Stimulated activated naive B cell treated with anti-CD40 and anti-IgM and Interleukin-4, amounts not matched to agents 10 μg/mL and 1 μg/mL and 100 μg/mL, for 72 hours (primary cell): ENCODE measurements around the gene PHKA1.
"Not testable (repeated sequence)": the region's sequence is repeated elsewhere in the genome, so short reads cannot be mapped to it uniquely, and the experiment has no call there.

Experiments used
- ATAC-seq, 2 donors: fragments of 150-1000 bp; cut with Tn5 transposase; replicated peaks; 2 replicates each; pipeline ENCODE4 v1.10.0; 2021; ENCODE audit warnings: moderate library complexity in 1 of 2
- DNase-seq: peaks from one replicate; pipeline ENCODE4 v3.0.0; 2021
- H3K27ac Mint-ChIP-seq: one replicate; pipeline ENCODE4 v1.8.0; 2022; ENCODE audit warnings: mild to moderate bottlenecking, mixed read lengths
- H3K27me3 Mint-ChIP-seq, 2 donors: one replicate each; pipeline ENCODE4 v1.8.0; 2022; ENCODE audit warnings: mixed read lengths in 2 of 2
- H3K36me3 Mint-ChIP-seq, 2 donors: one replicate each; pipeline ENCODE4 v1.8.0; 2022; ENCODE audit warnings: mixed read lengths in 2 of 2, mild to moderate bottlenecking in 1 of 2
- H3K4me1 Mint-ChIP-seq, 2 donors: one replicate each; pipeline ENCODE4 v1.8.0; 2022; ENCODE audit warnings: mixed read lengths in 2 of 2, mild to moderate bottlenecking in 1 of 2
- H3K4me3 Mint-ChIP-seq, 2 donors: one replicate each; pipeline ENCODE4 v1.8.0; 2022; ENCODE audit warnings: mild to moderate bottlenecking in 2 of 2, mixed read lengths in 2 of 2, moderate library complexity in 1 of 2
- H3K9me3 Mint-ChIP-seq, 2 donors: one replicate each; pipeline ENCODE4 v1.8.0; 2022; ENCODE audit warnings: mixed read lengths in 2 of 2, mild to moderate bottlenecking in 1 of 2

Gene PHKA1

DNA sequence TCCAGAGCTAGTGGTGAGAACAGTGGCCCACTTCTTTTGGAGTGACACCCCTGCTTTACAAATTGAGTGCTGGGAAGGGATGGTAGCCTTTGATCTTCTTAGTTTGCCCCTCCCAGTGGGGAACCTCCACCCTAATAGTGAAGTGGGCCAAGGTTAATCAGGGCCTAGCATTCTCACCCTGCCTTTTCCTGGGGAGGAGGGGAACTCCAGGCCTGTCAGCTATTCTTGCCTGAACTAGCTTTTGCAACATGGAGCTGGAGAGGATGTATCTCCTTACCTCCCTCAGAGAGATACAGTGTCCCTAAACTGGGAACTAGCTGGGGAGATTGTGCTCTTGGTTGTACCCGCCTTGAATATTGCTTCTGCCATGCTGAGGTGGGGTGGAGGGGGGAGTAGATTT is 20.6 kb downstream of the PHKA1 start:
- Mint-ChIP-seq H3K36me3 (no peaks in the 10 kb centered on the region), H3K4me1 (no peaks in the 10 kb centered on the region), H3K27ac (no peak overlapping the region), H3K9me3 (no peaks in the 10 kb centered on the region), H3K4me3 (no peak overlapping the region), H3K27me3 (peaks cover 0 to 10% of the 10 kb centered on the region in 2 donors)
- DNase-seq, result no peak
- no peak for ATAC-seq

DNA sequence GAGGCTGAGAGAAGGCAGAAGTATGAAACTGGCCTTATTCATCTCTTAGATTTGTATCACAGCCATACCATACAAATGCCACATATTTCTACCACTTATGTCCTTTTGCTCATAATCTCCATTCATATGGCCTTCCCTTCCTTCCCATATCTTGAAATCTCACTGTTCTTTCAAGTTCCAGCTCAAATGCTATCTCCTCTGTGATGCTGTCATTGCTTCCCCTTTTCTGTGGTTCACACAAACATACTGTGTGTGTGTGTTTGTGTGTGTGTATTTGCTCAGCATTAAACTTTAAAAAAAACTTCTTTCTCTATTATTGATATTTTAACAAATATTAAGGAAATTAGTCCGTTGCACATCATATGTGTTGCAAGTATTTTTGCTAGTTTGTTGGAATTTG is 26.7 kb downstream of the PHKA1 start:
- DNase-seq, result no peak
- Mint-ChIP-seq H3K36me3 (no peaks in the 10 kb centered on the region), H3K27me3 (peaks cover 0 to 3% of the 10 kb centered on the region in 2 donors), H3K4me1 (no peaks in the 10 kb centered on the region), H3K4me3 (no peak overlapping the region), H3K9me3 (peaks cover 0 to 1% of the 10 kb centered on the region in 2 donors), H3K27ac (no peak overlapping the region)
- ATAC-seq, result no peak

DNA sequence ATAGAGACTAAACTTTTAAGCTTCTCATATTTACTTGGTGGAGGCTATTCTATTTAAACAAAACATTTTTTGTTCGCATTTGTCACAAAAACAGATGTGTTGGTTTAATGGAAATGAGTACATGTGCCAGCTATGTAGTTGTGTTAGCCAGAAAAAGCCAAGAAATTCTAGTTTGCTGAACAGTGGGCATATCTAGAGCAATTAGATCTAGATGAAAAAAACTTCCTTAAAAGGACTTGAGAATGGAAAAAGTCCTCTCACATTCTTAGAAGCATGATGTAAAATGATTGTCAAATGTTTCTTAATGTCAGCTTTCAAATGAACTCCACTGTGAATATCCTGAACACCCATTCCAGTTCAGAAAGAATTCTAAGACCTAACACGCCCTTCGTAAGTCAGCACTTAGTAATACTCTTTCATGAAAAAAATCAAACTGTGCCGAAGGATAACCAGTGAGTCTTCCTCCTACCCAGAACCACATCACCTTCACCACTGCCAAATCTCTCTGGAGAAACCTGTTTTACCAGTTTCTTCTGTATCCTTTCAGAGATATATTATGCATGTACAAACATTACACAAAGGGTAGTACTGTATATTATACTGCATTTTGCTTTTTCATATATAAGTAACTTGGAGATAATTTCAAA is 28.2 kb downstream of the PHKA1 start:
- Mint-ChIP-seq H3K27ac (no peak overlapping the region), H3K4me1 (no peaks in the 10 kb centered on the region), H3K36me3 (no peaks in the 10 kb centered on the region), H3K9me3 (peaks cover 0 to 1% of the 10 kb centered on the region in 2 donors), H3K27me3 (peaks cover 0 to 3% of the 10 kb centered on the region in 2 donors), H3K4me3 (no peak overlapping the region)
- no peak for ATAC-seq
- DNase-seq, result no peak

DNA sequence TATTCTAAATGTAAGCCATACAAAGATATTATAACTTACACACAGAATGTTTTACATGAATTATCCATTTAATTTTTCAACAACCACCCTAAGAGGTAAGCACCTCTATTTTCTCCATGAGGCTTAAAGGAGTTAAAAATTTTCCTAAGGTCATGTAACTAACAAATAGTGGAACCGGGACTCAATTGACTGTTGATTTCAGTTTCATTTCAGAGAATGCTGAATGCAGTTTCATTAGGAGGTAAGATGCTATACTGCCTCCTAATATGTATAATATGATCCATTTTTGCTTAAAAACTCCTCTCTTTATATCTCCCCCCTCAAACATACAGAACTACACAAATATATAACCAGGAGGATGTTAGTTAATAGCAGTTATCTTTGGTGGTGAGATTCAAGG is 29.1 kb downstream of the PHKA1 start:
- no peaks in the 10 kb centered on the region for H3K4me1 Mint-ChIP-seq
- peaks cover 0 to 1% of the 10 kb centered on the region in 2 donors for H3K9me3 Mint-ChIP-seq
- H3K4me3 Mint-ChIP-seq, result no peak overlapping the region
- DNase-seq (no peak), ATAC-seq (no peak)
- H3K27ac Mint-ChIP-seq, result no peak overlapping the region
- no peaks in the 10 kb centered on the region for H3K36me3 Mint-ChIP-seq
- peaks cover 0 to 3% of the 10 kb centered on the region in 2 donors for H3K27me3 Mint-ChIP-seq

DNA sequence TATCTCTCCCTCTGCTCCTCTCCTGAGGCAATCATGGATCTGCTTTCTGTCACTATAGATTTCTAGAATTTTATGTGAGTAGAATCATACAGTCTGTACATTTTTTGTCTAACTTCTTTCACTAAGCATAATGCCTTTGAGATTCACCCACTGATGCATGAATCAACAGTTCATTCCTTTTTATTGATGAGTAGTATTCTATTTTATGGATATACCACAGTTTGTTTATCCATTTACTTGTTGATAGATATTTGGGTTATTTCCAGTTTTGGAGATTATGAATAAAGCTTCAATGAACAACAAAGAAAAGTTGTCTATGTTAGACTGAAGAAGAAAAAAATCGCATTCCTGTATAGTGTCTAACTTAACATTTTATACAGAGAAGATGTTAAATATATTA is 30.5 kb downstream of the PHKA1 start:
- Mint-ChIP-seq H3K9me3 (peaks cover 1 to 3% of the 10 kb centered on the region in 2 donors), H3K36me3 (peaks cover 0 to 3% of the 10 kb centered on the region in 2 donors), H3K27me3 (peaks cover 0 to 3% of the 10 kb centered on the region in 2 donors), H3K27ac (no peak overlapping the region), H3K4me3 (no peak overlapping the region), H3K4me1 (no peaks in the 10 kb centered on the region)
- ATAC-seq (no peak), DNase-seq (no peak)

DNA sequence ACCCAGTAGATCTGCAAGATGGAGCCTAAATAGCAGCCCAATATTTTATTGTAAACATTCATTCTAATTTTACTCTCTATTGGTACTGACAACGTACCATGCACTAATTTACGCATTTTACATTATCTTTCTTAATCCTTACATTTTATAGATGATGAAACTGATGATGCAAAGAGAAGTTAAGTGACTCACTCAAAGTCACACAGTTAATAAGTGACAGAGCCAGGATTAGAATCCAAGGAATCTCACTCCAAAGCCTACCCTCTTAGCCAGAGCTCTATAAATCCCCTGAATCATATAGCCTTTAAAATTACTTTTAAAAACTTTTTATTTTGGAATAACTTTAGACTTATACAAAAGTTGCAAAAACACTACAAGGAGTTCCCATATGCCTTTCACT is 37.6 kb downstream of the PHKA1 start:
- Mint-ChIP-seq H3K4me3 (no peak overlapping the region), H3K36me3 (peaks cover 0 to 3% of the 10 kb centered on the region in 2 donors), H3K9me3 (peaks cover 0 to 3% of the 10 kb centered on the region in 2 donors), H3K27ac (no peak overlapping the region), H3K27me3 (no peaks in the 10 kb centered on the region), H3K4me1 (no peaks in the 10 kb centered on the region)
- no peak for ATAC-seq
- DNase-seq, result no peak

DNA sequence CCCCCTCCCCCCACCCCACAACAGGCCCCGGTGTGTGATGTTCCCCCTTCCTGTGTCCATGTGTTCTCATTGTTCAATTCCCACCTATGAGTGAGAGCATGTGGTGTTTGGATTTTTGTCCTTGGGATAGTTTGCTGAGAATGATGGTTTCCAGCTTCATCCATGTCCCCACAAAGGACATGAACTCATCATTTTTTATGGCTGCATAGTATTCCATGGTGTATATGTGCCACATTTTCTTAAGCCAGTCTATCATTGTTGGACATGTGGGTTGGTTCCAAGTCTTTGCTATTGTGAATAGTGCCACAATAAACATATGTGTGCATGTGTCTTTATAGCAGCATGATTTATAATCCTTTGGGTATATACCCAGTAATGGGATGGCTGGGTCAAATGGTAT is 40.2 kb downstream of the PHKA1 start:
- not testable (repeated sequence) for H3K27me3 Mint-ChIP-seq, H3K4me3 Mint-ChIP-seq, H3K27ac Mint-ChIP-seq, DNase-seq, H3K9me3 Mint-ChIP-seq, H3K4me1 Mint-ChIP-seq, H3K36me3 Mint-ChIP-seq, ATAC-seq

DNA sequence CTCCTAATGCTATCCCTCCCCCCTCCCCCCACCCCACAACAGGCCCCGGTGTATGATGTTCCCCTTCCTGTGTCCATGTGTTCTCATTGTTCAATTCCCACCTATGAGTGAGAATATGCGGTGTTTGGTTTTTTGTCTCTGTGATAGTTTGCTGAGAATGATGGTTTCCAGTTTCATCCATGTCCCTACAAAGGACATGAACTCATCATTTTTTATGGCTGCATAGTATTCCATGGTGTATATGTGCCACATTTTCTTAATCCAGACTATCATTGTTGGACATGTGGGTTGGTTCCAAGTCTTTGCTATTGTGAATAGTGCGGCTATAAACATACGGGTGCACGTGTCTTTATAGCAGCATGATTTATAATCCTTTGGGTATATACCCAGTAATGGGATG is 44.6 kb downstream of the PHKA1 start:
- H3K27ac Mint-ChIP-seq, H3K27me3 Mint-ChIP-seq, DNase-seq, H3K4me1 Mint-ChIP-seq, H3K9me3 Mint-ChIP-seq, ATAC-seq, H3K4me3 Mint-ChIP-seq, H3K36me3 Mint-ChIP-seq: not testable (repeated sequence)

DNA sequence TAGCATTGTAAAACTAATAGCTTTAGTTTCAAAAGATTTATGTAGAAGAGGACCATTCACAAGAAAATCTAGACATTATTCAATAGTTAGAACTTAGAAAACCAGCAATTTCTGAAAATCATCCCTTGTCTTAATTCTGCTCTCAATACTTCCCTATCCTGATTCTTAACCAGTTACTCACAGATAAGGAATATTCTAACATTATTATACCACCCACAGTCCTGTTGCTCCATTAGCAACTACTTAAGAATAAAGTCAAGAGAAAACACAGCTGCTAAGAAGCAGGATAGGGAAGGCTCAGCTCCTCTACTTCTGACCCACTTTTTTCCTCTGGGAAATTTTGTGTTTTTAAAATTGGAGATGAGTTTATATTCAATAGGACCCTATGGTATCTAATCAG is 47.7 kb downstream of the PHKA1 start:
- Mint-ChIP-seq H3K36me3 (no peaks in the 10 kb centered on the region), H3K9me3 (peaks cover 2 to 4% of the 10 kb centered on the region in 2 donors), H3K27ac (no peak overlapping the region), H3K27me3 (no peaks in the 10 kb centered on the region), H3K4me3 (no peak overlapping the region), H3K4me1 (no peaks in the 10 kb centered on the region)
- ATAC-seq, result no peak
- DNase-seq, result no peak

DNA sequence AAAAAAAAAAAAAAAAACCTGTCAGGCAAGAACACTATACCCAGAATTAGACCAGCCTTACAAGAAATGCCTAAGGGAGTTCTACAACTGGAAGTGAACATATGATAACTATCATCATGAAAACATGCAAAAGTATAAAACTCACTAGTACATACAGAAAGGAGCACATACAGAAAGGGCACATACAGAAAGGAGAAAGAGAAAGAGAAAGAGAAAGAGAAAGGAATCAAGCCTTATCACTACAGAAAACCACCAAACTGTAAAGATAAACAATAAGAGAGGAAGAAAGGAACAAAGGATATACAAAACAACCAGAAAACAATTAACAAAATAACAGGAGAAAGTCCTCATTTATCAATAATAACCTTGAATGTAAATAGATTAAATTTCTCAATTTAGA is 50.4 kb downstream of the PHKA1 start:
- H3K4me1 Mint-ChIP-seq, result no peaks in the 10 kb centered on the region
- H3K27me3 Mint-ChIP-seq, result no peaks in the 10 kb centered on the region
- H3K27ac Mint-ChIP-seq, result no peak overlapping the region
- no peak for DNase-seq
- no peaks in the 10 kb centered on the region for H3K36me3 Mint-ChIP-seq
- H3K9me3 Mint-ChIP-seq, result peaks cover 2 to 4% of the 10 kb centered on the region in 2 donors
- no peak overlapping the region for H3K4me3 Mint-ChIP-seq
- ATAC-seq, result no peak

DNA sequence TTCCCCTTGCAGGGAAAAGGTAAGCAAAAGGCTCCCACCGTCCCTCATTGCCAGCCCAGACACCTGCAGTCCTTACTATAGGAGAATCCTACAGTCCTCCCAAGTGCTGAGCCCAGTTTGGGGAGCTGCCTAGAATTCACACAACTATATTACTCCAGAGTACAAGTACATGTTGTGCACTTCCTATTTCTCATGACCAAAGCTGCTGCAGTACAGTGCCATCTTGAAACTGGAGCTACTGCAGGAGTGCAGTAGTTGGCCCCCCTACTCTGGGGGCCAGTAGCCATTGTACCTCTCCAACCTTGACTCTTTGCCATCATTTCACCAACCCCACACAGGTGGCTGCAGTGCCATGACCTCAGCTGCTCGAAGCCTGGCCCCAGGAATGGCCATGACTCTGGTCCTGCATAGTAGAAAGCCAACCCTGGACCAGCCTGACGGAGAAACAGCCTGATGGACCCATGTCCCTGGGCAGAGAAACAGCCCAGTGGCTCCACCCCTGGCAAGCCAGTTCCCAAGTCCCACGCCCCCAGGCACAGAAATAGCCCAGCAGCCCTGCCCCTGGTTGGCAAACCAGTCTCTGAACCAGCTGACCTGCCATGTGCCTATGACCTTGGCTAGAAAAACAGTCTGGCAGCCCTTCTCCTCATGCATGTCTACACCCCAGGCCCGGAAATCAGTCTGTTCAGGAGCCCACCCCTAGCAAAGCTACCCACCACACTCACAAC is 51.9 kb downstream of the PHKA1 start:
- peaks cover 0 to 3% of the 10 kb centered on the region in 2 donors for H3K27me3 Mint-ChIP-seq
- no peak for DNase-seq
- no peaks in the 10 kb centered on the region for H3K36me3 Mint-ChIP-seq
- H3K4me3 Mint-ChIP-seq, result no peak overlapping the region
- peaks cover 2 to 4% of the 10 kb centered on the region in 2 donors for H3K9me3 Mint-ChIP-seq
- H3K27ac Mint-ChIP-seq, result no peak overlapping the region
- no peaks in the 10 kb centered on the region for H3K4me1 Mint-ChIP-seq
- no peak for ATAC-seq

DNA sequence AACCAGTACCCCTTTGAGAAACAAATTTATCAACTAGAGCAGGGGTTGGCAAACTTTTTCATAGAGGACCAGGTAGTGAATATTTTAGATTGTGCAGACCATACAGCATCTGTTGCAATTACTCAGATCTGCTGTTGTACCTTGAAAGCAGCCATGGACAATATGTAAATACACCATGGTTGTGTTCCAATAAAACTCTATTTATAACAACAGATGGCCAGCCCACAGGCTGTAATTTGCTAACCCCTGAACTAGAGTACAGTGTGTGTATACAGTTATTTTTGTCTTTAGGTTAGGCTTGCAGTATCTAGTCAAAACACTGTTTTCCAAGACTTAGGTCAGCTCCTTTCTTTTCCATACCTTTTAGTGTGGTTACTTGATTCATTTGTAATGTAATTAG is 54.4 kb downstream of the PHKA1 start:
- no peak overlapping the region for H3K4me3 Mint-ChIP-seq
- H3K36me3 Mint-ChIP-seq, result no peaks in the 10 kb centered on the region
- DNase-seq (no peak), ATAC-seq (no peak)
- no peaks in the 10 kb centered on the region for H3K4me1 Mint-ChIP-seq
- H3K27ac Mint-ChIP-seq, result no peak overlapping the region
- peaks cover 2 to 4% of the 10 kb centered on the region in 2 donors for H3K9me3 Mint-ChIP-seq
- peaks cover 0 to 7% of the 10 kb centered on the region in 2 donors for H3K27me3 Mint-ChIP-seq

DNA sequence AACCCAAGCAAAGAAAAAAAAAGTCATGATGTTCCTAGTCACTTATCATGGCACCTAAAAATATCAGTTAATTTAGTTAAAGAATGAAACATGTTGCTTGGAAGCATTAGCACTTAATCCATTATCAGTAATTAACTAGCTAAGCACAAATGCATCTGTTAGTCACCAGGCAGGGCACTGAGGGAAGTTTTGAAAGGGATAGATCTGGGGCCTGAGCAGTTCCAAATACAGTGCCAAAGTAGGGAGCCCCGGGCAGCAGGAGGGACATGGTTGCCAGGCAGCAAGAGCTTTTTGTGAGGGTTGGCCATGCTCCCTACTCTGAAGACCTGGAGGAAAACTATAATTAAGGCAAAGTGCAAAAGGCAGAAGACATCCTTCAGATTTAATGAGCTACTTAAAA is 62.0 kb downstream of the PHKA1 start:
- Mint-ChIP-seq H3K27ac (no peak overlapping the region), H3K4me3 (no peak overlapping the region), H3K36me3 (no peaks in the 10 kb centered on the region), H3K27me3 (peaks cover 0 to 3% of the 10 kb centered on the region in 2 donors), H3K9me3 (no peaks in the 10 kb centered on the region), H3K4me1 (no peaks in the 10 kb centered on the region)
- ATAC-seq, result no peak
- DNase-seq, result no peak

DNA sequence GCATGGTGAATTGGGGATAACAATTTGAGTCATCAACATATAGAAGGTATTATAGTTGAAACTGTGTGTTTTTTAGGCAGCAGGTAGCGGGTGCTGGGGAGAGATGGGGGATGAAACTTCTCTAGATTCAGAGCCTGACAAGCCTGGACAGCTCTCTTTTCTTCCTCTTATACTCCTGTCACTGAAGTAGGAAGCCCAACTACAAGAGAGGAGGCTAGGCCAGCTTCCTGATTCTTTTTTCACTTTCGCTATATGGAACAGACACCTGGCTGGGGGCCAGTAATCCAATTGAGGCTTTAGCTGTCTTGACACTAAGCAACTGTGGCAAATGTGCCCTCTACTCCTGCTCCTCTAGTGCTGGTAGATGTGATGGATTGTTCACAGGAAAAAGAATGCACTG is 69.2 kb downstream of the PHKA1 start:
- no peaks in the 10 kb centered on the region for H3K36me3 Mint-ChIP-seq
- H3K9me3 Mint-ChIP-seq, result no peaks in the 10 kb centered on the region
- no peak overlapping the region for H3K27ac Mint-ChIP-seq
- H3K4me3 Mint-ChIP-seq, result no peak overlapping the region
- peaks cover 0 to 4% of the 10 kb centered on the region in 2 donors for H3K27me3 Mint-ChIP-seq
- no peak for ATAC-seq
- no peaks in the 10 kb centered on the region for H3K4me1 Mint-ChIP-seq
- no peak for DNase-seq

DNA sequence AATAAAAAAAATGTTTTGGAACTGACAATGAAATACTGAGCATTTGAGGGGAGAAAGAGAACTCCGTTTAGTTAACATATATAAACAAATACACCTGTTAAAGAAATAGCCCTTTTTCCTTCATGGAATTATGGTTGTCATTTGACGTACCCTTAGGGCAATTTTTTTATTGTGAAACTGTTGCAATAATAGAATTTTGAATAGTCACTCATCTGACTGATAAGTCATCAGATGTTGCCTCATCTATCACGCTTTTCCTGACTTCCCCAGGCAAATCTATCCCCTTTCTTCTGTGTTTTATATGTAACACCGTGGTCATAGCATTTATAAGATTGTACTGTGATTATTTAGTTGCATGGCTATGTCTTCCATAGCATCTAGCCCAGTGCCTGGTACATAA is 72.5 kb downstream of the PHKA1 start:
- DNase-seq (no peak), ATAC-seq (no peak)
- H3K27me3 Mint-ChIP-seq, result peaks cover 0 to 9% of the 10 kb centered on the region in 2 donors
- H3K4me3 Mint-ChIP-seq, result no peak overlapping the region
- H3K4me1 Mint-ChIP-seq, result no peaks in the 10 kb centered on the region
- no peaks in the 10 kb centered on the region for H3K36me3 Mint-ChIP-seq
- H3K9me3 Mint-ChIP-seq, result no peaks in the 10 kb centered on the region
- H3K27ac Mint-ChIP-seq, result no peak overlapping the region
